GM21786 (cell line): ENCODE data around the gene AKAP11.
"Not testable (repeated sequence)": the region's sequence is repeated elsewhere in the genome, so short reads cannot be mapped to it uniquely, and the experiment has no call there.

ENCODE experiments used
- ATAC-seq: cut with Tn5 transposase; IDR thresholded peaks from one replicate; pipeline ENCODE4 v1.9.1; 2021; ENCODE audit not compliant: unreplicated experiment

Gene AKAP11, protein sequence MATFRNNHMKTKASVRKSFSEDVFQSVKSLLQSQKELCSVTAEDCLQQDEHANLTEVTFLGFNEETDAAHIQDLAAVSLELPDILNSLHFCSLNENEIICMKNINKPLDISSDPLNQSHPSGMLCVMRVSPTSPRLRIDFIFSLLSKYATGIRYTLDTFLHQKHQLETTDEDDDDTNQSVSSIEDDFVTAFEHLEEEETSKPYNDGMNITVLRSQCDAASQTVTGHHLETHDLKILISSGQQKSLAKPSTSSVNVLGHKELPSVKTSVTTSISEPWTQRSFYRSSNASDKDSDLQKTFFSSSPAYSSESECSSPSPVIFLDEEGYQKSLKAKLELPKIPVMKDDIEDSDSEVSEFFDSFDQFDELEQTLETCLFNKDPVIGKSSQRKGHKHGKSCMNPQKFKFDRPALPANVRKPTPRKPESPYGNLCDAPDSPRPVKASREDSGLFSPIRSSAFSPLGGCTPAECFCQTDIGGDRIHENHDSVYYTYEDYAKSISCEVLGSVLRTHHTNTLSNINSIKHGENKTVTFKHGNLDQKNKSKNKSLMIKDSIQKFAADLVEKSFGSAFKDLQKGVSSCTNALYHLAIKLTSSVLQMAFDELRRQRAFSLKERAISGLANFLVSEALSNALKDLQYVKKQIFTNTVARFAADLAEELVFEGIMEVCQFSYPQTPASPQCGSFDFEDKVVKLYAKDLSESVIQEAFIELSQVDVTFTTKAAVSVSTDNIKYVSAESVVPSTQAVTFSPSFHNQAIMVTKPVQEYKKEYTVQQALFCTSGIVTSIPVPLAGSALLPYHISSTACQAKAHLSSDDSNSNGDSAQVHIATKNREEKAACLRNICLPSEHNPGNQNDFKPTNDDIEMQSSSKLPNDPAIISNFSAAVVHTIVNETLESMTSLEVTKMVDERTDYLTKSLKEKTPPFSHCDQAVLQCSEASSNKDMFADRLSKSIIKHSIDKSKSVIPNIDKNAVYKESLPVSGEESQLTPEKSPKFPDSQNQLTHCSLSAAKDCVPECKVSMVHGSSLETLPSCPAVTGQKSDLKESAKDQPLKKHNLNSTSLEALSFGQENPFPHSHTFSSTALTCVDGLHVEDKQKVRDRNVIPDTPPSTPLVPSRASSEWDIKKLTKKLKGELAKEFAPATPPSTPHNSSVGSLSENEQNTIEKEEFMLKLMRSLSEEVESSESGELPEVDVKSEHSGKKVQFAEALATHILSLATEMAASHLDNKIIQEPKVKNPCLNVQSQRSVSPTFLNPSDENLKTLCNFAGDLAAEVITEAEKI (N-terminal part only)

DNA sequence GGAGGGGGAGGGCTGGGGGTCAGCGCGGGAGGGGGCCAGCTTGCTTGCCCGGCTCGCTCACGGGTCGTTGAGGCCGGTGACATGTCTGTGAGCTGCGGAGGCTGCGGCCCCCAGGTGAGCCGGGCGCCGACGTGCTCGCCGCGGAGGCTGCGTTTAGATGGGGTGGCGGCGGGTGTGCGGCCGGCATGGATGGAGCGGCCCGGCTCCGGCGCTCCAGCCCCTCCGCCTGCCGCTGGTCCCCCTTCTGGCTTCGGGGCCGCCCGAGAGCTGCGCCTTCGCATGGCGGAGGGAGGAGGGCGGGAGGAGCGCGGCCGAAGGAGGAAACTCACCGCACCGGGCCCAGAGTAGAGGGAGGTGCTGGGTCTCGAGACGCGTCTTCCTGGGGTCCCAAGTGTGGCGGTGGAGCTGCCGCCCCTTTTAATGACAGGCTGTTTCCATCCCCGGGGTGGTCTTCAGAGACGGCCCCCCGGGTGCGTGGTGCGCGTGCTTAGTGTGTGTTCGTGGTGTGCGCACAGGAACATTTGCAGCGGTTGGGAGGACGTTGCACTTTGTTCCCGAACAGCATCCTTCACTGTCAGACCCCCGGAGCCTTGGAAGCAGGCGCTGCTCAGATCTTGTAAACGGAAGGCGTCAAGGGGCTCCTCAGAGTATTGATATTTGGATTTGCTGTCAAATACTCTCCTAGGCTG, at the start of gene AKAP11:
AKAP11 (plus strand) TSS at position 38 of the 689 bp plus-strand sequence. CDS start 14,197 bp downstream, outside the sequence.
- ATAC-seq = peak; percentile 7

DNA sequence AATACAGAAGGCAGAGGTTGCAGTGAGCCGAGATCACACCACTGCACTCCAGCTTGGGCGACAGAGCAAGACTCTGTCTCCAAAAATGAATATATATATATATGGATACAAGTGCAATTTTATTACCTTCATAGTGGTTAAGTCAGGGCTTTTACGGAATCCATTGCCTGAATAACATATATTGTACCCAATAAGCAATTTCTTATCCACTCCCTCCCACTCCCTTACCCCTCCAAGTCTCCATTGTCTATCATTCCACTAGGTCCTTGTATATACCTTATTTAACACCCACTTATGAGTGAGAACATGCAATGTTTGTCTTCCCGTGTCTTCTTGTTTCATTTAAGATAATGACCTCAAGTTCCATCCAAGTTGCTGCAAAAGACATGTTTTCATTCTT, 48.3 kb upstream of the AKAP11 start:
- no peak for ATAC-seq

DNA sequence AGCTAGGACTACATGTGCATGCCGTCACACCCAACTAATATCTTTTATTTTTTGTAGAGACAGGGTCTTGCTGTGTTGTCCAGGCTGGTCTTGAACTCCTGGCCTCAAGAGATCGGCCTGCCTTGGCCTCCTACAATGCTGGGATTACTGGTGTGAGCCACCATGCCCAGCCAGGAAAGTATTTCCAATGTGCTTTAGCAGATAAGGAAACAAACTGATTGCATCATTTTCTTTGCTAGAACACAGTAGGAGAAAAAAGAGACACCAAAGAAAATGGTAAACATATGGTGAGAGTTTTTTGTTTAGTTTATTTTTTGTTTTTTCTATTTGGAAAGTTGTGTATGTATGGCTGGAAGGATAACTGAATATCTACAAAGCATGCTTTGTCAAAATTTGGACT, 46.9 kb upstream of the AKAP11 start:
- ATAC-seq = no peak

DNA sequence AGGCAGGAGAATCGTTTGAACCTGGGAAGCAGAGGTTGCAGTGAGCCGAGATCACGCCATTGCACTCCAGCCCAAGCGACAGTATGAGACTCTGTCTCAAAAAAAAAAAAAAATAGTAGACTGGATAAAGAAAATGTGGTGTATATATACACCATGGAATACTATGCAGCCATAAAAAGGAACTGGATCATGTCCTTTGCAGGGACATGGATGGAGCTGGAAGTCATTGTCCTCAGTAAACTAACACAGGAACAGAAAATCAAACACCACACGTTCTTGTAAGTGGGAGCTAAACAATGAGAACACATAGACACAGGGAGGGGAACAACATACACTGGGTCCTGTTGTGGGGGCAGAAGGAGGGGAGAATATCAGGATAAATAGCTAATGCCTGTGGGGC, 45.2 kb upstream of the AKAP11 start:
- ATAC-seq = not testable (repeated sequence)

DNA sequence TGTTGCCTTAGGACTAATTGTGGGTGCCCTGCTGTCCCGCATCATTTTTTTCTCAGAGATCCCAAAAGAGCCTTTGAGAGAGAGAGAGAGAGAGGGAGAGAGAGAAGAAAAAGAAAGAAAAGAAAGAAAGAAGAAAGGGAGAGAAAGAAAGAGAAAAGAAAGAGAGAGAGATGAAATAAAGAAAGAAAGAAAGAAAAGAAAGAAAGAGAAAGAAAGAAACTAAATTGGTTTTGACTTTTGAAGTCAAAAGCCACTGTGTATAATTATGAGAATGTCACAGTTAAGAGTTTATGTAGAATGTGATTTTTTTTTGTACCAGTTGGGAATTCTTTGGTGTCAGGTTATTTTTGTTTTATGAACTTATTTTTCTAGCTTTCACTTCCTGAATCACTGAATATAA, 43.4 kb upstream of the AKAP11 start:
- no peak for ATAC-seq

DNA sequence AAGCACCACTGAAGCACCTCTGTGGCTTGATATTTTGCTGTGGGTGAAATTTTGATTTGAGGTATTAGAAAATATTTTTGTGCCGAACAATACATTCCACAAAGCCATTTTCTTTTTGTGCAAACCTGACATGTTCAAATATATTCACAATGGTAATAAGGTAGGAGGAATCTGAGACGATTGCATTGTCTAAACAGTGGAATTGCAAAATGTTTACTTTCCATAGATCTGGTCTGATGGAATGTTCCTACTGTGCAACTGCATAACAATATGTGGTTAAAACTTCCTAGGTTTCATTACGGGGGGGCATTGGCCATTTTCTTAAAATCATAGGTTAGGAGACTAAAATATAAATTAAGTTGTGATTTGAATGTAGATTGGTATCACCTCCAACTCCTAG, 42.7 kb upstream of the AKAP11 start:
- ATAC-seq = no peak

DNA sequence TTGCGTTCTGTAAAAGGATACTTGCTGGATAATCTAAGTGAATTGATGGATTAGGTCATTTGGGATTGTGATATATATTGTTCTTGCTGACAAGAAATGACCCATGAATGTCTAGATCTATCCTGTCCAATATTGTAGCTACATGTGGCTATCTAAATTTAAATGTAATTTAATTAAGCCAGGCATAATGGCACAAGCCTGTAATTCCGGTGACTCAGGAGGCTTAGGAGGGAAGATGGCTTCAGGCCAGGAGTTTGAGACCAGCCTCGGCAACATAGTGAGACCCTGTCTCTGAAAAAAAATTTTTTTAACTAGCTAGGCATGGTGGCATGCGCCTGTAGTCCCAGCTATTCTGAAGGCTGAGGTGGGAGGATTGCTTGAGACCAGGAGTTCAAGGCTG, 39.3 kb upstream of the AKAP11 start:
- ATAC-seq = no peak

DNA sequence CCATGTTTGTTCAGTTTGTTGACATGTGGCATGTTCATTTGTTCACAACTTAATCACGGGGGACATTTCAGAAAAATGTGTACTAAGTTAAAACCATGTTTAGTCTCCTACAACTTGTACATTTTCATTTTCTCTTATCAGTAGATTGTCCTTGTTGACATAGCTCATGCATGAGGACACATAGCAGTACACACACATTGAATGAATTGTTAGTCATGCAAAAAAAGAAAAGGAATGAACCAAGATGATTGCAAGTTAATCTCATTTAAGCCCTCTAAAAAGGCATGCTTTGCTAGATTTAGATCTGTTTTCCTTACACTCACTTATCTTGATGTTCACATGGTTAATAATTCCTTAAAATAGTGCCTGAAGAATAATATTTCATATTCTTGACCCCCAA, 38.2 kb upstream of the AKAP11 start:
- no peak for ATAC-seq

DNA sequence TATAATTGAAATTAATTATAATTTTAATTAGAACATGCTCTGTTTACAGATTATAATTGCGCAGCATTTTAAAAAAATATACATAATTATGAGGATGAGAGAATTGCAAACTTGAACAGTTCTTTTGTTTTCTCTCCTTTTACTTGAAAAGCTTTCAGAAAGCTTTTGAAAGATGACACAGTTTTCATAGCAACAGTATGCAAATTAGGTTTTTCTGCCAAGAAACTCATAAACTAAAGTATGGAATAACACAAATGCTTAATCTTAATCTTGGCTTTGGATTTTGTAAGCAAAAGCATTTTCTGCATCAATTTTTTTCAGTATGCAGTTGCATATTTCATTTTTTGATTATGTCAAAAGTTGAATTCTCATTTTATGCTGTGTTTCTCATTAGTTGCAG, 32.8 kb upstream of the AKAP11 start:
- ATAC-seq = no peak

DNA sequence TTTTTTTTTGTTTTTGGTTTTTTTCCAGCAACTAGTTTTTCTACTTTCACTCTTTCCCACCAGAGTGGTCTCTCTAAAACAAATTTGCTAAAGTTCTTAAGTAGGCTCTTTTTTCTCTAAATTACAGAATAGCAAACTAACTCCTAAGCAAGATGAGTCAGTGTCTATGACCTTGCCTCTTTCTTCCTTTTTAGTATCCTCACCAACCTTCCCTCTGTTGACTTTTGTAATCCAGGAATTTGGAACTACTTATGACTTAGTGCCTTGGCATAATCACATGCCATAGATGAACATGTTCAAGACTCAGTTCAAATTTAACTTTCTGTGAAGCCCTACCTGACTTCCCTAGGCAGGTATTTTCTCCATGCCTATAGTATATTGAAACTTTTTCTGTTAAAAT, 32.3 kb upstream of the AKAP11 start:
- ATAC-seq = no peak

DNA sequence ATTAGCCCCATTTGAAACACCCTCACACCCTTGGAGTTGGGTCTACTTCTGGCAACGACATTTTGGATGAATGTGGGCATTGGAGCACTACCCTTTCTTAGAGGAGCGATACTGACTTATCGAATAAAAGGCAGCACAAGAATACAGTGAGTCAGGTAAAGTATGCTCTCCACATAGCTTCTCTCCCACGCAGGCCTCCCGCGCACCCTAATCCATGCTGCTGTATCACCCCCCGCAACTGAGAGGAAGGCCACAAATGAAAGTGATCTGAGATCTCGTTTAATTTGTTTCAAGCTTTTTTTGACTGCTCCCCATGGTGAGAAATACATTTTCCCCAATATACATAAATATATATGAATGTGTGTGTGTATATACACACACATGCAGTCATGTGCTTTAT, 25.4 kb upstream of the AKAP11 start:
- ATAC-seq = no peak

DNA sequence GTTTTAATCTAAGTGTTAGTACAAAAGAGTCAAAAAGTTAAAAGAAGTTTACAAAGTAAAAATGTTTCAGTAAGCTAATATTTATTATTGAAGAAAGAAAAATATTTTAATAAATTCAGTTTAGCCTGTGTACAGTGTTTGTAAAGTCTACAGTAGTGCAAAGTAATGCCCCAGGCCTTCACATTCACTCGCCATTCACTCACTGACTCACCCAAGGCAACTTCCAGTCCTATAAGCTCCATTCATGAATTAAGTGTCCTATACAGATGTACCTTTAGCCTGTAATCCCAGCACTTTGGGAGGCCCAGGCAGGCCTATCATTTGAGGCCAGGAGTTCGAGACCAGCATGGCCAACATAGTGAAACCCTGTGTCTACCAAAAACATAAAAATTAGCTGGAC, 24.1 kb upstream of the AKAP11 start:
- ATAC-seq = no peak

DNA sequence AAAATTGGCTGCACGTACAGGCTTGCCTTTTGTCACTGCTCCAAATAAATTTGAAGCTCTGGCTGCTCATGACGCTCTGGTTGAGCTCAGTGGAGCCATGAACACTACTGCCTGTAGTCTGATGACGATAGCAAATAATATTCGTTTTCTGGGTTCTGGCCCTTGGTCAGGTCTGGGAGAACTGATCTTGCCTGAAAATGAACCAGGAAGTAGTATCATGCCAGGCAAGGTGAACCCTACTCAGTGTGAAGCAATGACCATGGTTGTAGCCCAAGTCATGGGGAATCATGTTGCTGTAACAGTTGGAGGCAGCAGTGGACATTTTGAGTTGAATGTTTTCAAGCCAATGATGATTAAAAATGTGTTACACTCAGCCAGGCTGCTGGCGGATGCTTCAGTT, 16.1 kb upstream of the AKAP11 start:
- no peak for ATAC-seq

DNA sequence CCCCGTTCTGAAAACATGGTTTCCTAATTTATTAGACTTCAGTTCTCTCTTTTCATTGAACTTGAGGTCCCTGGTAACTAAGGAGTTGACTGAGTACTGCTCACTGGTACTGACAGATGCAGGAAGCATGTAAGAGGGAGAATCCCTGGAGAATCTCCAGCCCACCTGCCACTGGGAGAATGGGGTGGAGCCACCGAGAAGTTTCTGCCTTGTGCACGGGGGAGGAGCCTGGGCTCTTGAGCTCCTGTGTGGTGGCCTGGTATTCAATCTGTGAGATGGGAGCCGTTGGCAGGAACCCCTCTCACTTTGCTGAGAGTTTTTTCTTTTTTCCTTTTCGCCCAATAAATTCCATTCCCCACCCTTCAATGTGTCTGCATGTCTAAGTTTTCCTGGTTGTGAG, 13.2 kb upstream of the AKAP11 start:
- no peak for ATAC-seq

DNA sequence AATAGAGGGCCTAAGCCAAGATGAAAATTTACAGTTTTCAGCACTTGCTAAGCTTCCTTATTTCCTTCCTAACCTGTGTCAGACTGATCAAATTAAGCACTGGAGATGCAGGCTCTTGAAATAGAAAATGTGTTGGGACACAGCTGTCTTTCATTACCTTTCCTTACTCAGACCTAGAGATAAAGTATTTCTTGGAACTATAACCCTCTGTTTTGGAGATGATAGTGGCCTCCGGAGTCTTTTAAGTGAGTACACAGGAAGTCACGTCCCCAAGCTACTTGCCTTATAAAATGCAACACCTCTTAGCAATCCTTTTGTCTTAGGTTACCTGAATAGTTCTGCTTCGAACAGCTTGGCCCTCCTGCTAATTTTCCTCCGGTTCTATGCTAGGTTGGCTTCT, 12.4 kb upstream of the AKAP11 start:
- ATAC-seq = no peak

DNA sequence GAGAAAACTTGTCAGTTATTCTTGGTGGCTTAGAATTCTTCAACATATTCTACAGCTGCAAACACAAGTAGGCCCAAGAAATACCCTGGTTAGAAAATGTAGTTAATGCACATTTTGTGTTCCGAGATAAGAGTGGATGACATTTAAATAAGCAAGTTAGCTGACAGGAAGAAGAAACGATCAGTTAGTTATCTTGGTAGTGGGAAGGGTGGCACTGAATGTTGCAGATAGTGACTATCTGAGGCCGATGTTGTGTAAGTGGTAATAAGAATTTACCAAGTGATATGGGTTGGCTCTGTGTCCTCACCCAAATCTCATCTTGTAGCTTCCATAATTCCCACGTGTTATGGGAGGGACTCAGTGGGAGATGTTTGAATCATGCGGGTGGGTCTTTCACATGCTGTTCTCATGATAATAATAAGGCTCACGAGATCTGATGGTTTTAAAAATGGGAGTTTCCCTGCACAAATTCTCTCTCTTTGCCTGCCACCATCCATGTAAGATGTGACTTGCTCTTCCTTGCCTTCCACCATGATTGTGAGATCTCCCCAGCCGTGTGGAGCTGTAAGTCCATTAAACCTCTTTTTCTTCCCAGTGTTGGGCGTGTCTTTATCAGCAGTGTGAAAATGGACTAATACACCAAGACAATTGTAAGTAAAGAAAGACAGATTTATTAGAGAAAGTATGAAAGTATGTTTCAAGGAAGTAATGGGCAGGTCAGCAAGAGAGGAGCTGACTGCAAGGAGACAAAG, 10.9 kb upstream of the AKAP11 start:
- no peak for ATAC-seq

DNA sequence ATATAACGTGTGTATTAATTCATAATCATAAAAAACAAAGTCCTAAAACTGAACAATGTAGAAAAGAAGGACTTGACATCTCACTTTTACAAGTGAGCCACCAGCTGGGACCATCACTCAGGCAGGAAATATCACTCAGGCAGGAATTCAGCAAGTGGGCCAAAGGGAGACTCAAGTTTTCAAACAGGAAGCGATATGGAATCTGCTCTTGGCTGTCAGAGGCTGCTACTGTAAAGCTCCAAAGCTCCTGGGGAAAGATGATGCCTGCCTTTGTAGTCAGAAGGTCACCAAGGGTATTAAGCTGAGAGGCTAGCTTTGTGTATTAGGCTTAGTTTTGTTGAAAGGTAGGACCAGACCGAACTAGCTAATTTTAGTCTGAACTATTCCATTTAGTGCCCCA, 5.5 kb upstream of the AKAP11 start:
- no peak for ATAC-seq

DNA sequence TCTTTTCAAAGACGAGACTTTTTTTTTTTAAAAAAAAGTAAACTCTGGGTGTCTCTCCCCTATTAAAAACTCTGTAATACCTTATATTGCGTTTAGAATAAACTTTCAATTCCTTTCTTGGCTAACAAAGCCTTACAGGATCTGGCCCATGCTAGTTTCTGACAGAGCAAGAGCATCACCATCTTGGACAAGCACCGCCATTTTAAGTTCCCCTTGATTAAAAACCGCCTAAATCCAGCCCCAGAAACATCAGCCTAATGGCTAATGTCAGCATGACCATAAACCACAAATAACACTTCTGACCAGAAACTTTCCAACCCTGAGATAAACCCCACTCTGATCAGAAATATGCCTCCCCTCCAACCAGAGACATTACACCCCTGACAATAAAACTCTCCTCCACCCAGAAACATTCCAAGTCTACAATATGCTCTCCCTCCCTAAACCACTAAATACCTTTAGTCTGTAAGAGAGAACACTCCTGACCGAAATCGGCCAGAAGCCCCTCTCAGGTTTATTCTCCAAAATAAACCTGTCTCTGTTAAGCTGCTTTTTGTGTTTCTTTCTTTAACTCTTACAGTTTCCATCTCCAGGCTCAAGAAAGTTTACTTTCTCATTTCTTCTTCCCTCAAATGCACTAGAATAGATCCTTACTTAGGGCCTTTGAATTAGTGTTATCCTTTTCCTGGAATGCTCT, 1.6 kb upstream of the AKAP11 start:
- ATAC-seq = no peak

DNA sequence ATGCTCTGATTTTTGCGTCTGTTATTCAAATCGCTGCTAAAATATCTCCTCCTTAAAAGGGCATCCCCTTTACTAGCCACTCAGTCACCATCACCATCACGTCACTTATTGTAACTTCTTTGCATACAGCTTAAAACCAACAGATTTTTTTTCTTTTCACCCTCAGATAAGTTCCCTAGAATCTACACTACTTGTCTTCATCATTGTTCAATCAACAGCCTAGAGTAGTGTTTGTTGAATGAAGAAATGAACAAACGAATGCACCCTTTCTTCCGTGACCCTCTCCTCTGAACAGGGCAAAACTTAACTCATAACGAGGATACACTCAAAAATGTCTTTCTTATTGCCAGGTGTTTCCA, 1.1 kb upstream of the AKAP11 start:
- no peak for ATAC-seq
